Endothelial cell of umbilical vein (primary cell): Measurements from ENCODE around the gene SPINT1. TPM values are rescaled to one million over a fixed set of nuclear protein-coding genes. Genes with fewer than 3 reads are reported as not detected.

Experiments used
- BruUV-seq: library from RNA; stranded (reverse); fragments of 400-500 nt; replicated peaks from 2 replicates; lab custom pipeline; 2021; lab: Mats Ljungman, UMichigan
- CTCF ChIA-PET: fragments of 300-600, 350-600 bp; sonication (Branson Sonifier 250); formaldehyde crosslinking; loops from one replicate; lab custom pipeline; 2021; ENCODE audit warnings: antibody characterized with exemption, inconsistent platforms; lab: Charles Lee
- POLR2A ChIA-PET: fragments of 300-600, 350-600 bp; sonication (Branson Sonifier 250); formaldehyde crosslinking; loops from one replicate; lab custom pipeline; 2021; ENCODE audit warnings: antibody characterized with exemption, inconsistent platforms; lab: Charles Lee
- DNase-seq: peaks from one replicate; pipeline ENCODE4 v3.0.0-alpha.2; 2011; ENCODE audit warnings: low read depth, low spot score
- FAIRE-seq: peaks from 2 replicates; lab custom pipeline; 2011; peaks lifted over from hg19 to GRCh38; lab: Jason Lieb, UNC
- H2AFZ ChIP-seq: 2 replicates; pipeline ENCODE4 v1.6.0; 2012; ENCODE audit warnings: low read depth, low read length, control low read depth, inconsistent platforms
- H3K27ac ChIP-seq: 2 replicates; pipeline ENCODE4 v1.5.1; 2011; ENCODE audit warnings: low read depth, mild to moderate bottlenecking, control low read depth, low read length, moderate library complexity; ENCODE audit not compliant: insufficient read depth
- H3K27me3 ChIP-seq, 2 experiments: 2 replicates each; pipeline versions ENCODE4 v1.6.0 to v1.6.1; 2011; ENCODE audit warnings: low read length in 2 of 2, mixed read lengths in 1 of 2; ENCODE audit not compliant: control insufficient read depth in 2 of 2, insufficient read depth in 2 of 2
- H3K36me3 ChIP-seq, 2 experiments: 2 replicates in 1 of 2; 3 replicates in 1 of 2; pipeline ENCODE4 v1.5.1; 2011; ENCODE audit warnings: low read length in 2 of 2, mild to moderate bottlenecking in 1 of 2, moderate library complexity in 1 of 2; ENCODE audit not compliant: control insufficient read depth in 2 of 2, insufficient read depth in 2 of 2; ENCODE audit errors: extremely low read depth in 1 of 2
- H3K4me1 ChIP-seq: 3 replicates; pipeline ENCODE4 v1.5.1; 2011; ENCODE audit warnings: mild to moderate bottlenecking, low read length; ENCODE audit not compliant: control insufficient read depth, insufficient read depth; ENCODE audit errors: extremely low read depth
- H3K4me2 ChIP-seq: 2 replicates; pipeline ENCODE4 v1.6.1; 2011; ENCODE audit warnings: low read length, control low read depth, mixed read lengths; ENCODE audit not compliant: insufficient read depth
- H3K4me3 ChIP-seq, 3 experiments: fragments of 200-600 bp in 1 of 3; sonication (generic), shearing (Covaris generic) in 1 of 3; replicated peaks in 1 of 3; 2 replicates each; pipeline ENCODE4 v1.5.1; 2011 to 2016; ENCODE audit warnings: control low read depth in 3 of 3, low read length in 3 of 3, mild to moderate bottlenecking in 2 of 3, inconsistent platforms in 1 of 3, low read depth in 1 of 3, moderate library complexity in 1 of 3; ENCODE audit not compliant: insufficient read depth in 1 of 3
- H3K79me2 ChIP-seq: 2 replicates; pipeline ENCODE4 v1.6.0; 2012; ENCODE audit warnings: low read length, inconsistent platforms; ENCODE audit not compliant: control insufficient read depth, insufficient read depth
- H3K9ac ChIP-seq: replicated peaks from 2 replicates; pipeline ENCODE3; 2011; ENCODE audit warnings: low read length, control low read depth; ENCODE audit not compliant: insufficient read depth; ENCODE audit errors: extremely low read depth
- H3K9me1 ChIP-seq: replicated peaks from 3 replicates; pipeline ENCODE4 v1.6.0; 2011; ENCODE audit warnings: mild to moderate bottlenecking, low read length; ENCODE audit not compliant: control insufficient read depth, insufficient read depth; ENCODE audit errors: extremely low read depth
- H3K9me3 ChIP-seq: replicated peaks from 2 replicates; pipeline ENCODE4 v1.5.1; 2012; ENCODE audit warnings: low read length, inconsistent platforms; ENCODE audit not compliant: control insufficient read depth, insufficient read depth
- H4K20me1 ChIP-seq: replicated peaks from 2 replicates; pipeline ENCODE3; 2011; ENCODE audit warnings: mild to moderate bottlenecking, low read length; ENCODE audit not compliant: control insufficient read depth, insufficient read depth; ENCODE audit errors: extremely low read depth
- EZH2 ChIP-seq: IDR thresholded peaks from 2 replicates; pipeline ENCODE4 v1.6.1; 2012; ENCODE audit warnings: borderline replicate concordance, low read depth, mild to moderate bottlenecking, moderate library complexity, low read length, inconsistent platforms; ENCODE audit not compliant: severe bottlenecking
- FOS ChIP-seq: IDR thresholded peaks from 2 replicates; pipeline ENCODE4 v1.6.1; 2011; ENCODE audit warnings: mild to moderate bottlenecking, low read length, moderate library complexity, borderline replicate concordance; ENCODE audit not compliant: insufficient read depth
- GATA2 ChIP-seq: IDR thresholded peaks from 2 replicates; pipeline ENCODE4 v1.7.0; 2011; ENCODE audit warnings: low read depth, mild to moderate bottlenecking, moderate library complexity, mixed read lengths, low read length; ENCODE audit not compliant: insufficient read length, insufficient read depth
- JUN ChIP-seq: IDR thresholded peaks from 2 replicates; pipeline ENCODE4 v1.6.1; 2011; ENCODE audit warnings: borderline replicate concordance, low read depth; ENCODE audit not compliant: insufficient read length, insufficient read depth
- MYC ChIP-seq: IDR thresholded peaks from one replicate; pipeline ENCODE4 v1.6.1; 2011; ENCODE audit warnings: mild to moderate bottlenecking, low read depth, low read length
- POLR2A ChIP-seq: IDR thresholded peaks from 2 replicates; pipeline ENCODE4 v1.6.1; 2012; ENCODE audit warnings: low read depth, mild to moderate bottlenecking, control low read depth, low read length
- POLR2AphosphoS5 ChIP-seq: IDR thresholded peaks from 2 replicates; pipeline ENCODE4 v1.6.1; 2012; ENCODE audit warnings: low read depth, mild to moderate bottlenecking, control low read depth, low read length, moderate library complexity; ENCODE audit not compliant: insufficient read depth
- dilution Hi-C: fragments of 300-500 bp; cut with MboI; formaldehyde crosslinking; loops from one replicate; pipeline ENCODE4 v1.15.0; 2019; ENCODE audit warnings: low sequenced_read_pairs; ENCODE audit not compliant: extremely low pct_ligation_motif_present
- intact Hi-C: fragments of 100-400 bp; cut with micrococcal nuclease; formaldehyde crosslinking; loops from one replicate; pipeline ENCODE4 v1.10.0; 2022
- polyA plus RNA-seq, 4 experiments: library from polyadenylated mRNA; depleted of rRNA in 3 of 4; stranded (reverse) in 3 of 4; unstranded in 1 of 4; fragments of >200 nt; gene quantifications; 2 replicates each; pipeline versions ENCODE4 v1.2.1 to v1.2.3, GENCODE V29; 2011 to 2012; ENCODE audit warnings: missing spikeins in 1 of 4
- total RNA-seq: library from RNA; stranded (reverse); gene quantifications from 2 replicates; pipeline ENCODE4 v1.2.3, GENCODE V29; 2021
- TF ChIP-seq, protein P1 (sequence below): IDR thresholded peaks from 2 replicates; pipeline ENCODE4 v1.6.1; 2011; ENCODE audit not compliant: insufficient read depth, insufficient read length
- TF ChIP-seq, protein P2 (sequence below), 2 donors: IDR thresholded peaks; 1 replicate in 1 of 2; 2 replicates in 1 of 2; pipeline ENCODE4 v1.5.1; 2011; ENCODE audit warnings: low read length in 2 of 2, mild to moderate bottlenecking in 2 of 2, moderate library complexity in 2 of 2, control low read depth in 1 of 2, inconsistent platforms in 1 of 2, low read depth in 1 of 2; ENCODE audit not compliant: insufficient read depth in 1 of 2; ENCODE audit errors: extremely low read depth in 1 of 2

Gene SPINT1
- total and polyA plus RNA-seq, 2 donors (not counting 3 experiments of a cell fraction or from before 2014, with no cell fraction given) = 4.1 to 4.2 TPM

DNA sequence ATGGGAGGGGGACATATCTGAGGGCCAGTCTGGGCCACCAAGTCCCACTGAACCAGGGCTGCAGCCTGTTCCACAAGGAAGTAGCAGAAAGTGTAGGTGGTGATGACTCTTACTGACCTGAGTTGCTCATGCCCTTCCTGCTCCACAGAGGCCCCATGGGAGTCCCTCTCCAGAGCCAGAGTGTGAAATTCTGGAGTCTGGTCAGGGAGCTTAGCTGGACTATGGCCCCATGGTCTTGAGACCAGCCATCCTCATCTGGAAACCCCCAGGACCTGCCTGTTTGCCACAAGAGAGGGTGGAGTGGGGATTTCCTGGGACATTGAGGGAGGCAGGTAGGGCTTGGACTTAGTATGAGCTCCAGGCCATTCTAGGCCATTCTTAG lies 3.0 kb downstream of the SPINT1 start:
- H3K27ac ChIP-seq = no peak overlapping the region
- ChIA-PET CTCF (interaction anchor here (0.6 to 2.9 kb wide), 3 partner anchors 11 to 197 kb away, joined by 3 to 28 read pairs (median 3); partner anchors contain the start of gene VPS18), POLR2A (no interaction called here)
- H3K27me3 ChIP-seq = peaks cover 9 to 11% of the 10 kb centered on the region in 2 experiments
- DNase-seq (no peak), FAIRE-seq (no peak)
- H4K20me1 ChIP-seq = no peaks in the 10 kb centered on the region
- TF ChIP-seq POLR2A (no peak), JUN (no peak), MYC (no peak), FOS (no peak), POLR2AphosphoS5 (no peak), EZH2 (no peak), GATA2 (no peak)
- TF ChIP-seq, protein P1, sequence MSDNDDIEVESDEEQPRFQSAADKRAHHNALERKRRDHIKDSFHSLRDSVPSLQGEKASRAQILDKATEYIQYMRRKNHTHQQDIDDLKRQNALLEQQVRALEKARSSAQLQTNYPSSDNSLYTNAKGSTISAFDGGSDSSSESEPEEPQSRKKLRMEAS = no peak
- TF ChIP-seq, protein P2, sequence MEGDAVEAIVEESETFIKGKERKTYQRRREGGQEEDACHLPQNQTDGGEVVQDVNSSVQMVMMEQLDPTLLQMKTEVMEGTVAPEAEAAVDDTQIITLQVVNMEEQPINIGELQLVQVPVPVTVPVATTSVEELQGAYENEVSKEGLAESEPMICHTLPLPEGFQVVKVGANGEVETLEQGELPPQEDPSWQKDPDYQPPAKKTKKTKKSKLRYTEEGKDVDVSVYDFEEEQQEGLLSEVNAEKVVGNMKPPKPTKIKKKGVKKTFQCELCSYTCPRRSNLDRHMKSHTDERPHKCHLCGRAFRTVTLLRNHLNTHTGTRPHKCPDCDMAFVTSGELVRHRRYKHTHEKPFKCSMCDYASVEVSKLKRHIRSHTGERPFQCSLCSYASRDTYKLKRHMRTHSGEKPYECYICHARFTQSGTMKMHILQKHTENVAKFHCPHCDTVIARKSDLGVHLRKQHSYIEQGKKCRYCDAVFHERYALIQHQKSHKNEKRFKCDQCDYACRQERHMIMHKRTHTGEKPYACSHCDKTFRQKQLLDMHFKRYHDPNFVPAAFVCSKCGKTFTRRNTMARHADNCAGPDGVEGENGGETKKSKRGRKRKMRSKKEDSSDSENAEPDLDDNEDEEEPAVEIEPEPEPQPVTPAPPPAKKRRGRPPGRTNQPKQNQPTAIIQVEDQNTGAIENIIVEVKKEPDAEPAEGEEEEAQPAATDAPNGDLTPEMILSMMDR (IDR thresholded peaks at IDR 0.05; ENCODE audit: extremely low read depth in 1 of 2, insufficient read depth in 1 of 2, low read depth in 1 of 2, low read length in 2 of 2) = no peak
- dilution Hi-C loops (no loop called here), intact Hi-C loops (no loop called here)
- H2AFZ ChIP-seq = no peak overlapping the region
- no peaks in the 10 kb centered on the region for H3K9me3 ChIP-seq
- no peak overlapping the region for H3K4me3 ChIP-seq
- H3K4me1 ChIP-seq = peaks cover 5% of the 10 kb centered on the region
- H3K9me1 ChIP-seq = no peaks in the 10 kb centered on the region
- no peaks in the 10 kb centered on the region for H3K79me2 ChIP-seq
- no TSS peak for BruUV-seq
- H3K4me2 ChIP-seq = no peak overlapping the region
- H3K36me3 ChIP-seq = no peaks in the 10 kb centered on the region
- no peak overlapping the region for H3K9ac ChIP-seq
